Lower leg skin (tissue), 3 donors: ENCODE measurements around the gene DEFB127.

Source experiments
- CTCF ChIP-seq, 3 donors: fragments of 450-650 bp; IDR thresholded peaks; one replicate each; pipeline ENCODE4 v1.5.1; 2016; ENCODE audit warnings: antibody characterized with exemption in 3 of 3, mild to moderate bottlenecking in 3 of 3, moderate library complexity in 2 of 3
- POLR2A ChIP-seq, 2 donors: fragments of 450-650 bp; IDR thresholded peaks; one replicate each; pipeline ENCODE4 v1.6.1; 2016 to 2017; ENCODE audit warnings: antibody characterized with exemption in 2 of 2, mild to moderate bottlenecking in 1 of 2, moderate library complexity in 1 of 2

- TF ChIP-seq CTCF (IDR thresholded peaks at IDR 0.05) (no peak), POLR2A (IDR thresholded peaks at IDR 0.05) (no peak)
Observed at GRCh38 chr20:184288-184687, 27.0 kb downstream of the DEFB127 start.
